SK-N-SH (cell line): ENCODE results near the gene TTC19. TPM values are rescaled to one million over a fixed set of nuclear protein-coding genes. Genes with fewer than 3 reads are reported as not detected.

ENCODE experiments used
- CTCF ChIA-PET: fragments of 300-600, 350-600 bp; formaldehyde crosslinking; extraction: SDS; loops from one replicate; lab custom pipeline; 2021; lab: Yijun Ruan, JAX
- POLR2A ChIA-PET: fragments of 350-600 bp; sonication (Branson Sonifier 250); formaldehyde crosslinking; extraction: SDS; loops from one replicate; lab custom pipeline; 2020; ENCODE audit warnings: antibody characterized with exemption, inconsistent platforms; lab: Yijun Ruan, JAX
- DNase-seq: peaks from one replicate; pipeline ENCODE4 v3.0.0; 2012
- H2AFZ ChIP-seq: fragments of 200-600 bp; sonication (generic); 2 replicates; pipeline ENCODE4 v1.8.1; 2016; ENCODE audit warnings: antibody characterized with exemption, mild to moderate bottlenecking, low read depth
- H3F3A ChIP-seq: fragments of 200-600 bp; sonication (generic); replicated peaks from 2 replicates; pipeline ENCODE3; 2016; ENCODE audit warnings: antibody characterized with exemption, mild to moderate bottlenecking; ENCODE audit not compliant: insufficient read depth
- H3K27ac ChIP-seq, 2 experiments: fragments of 200-500 bp in 1 of 2; fragments of 200-600 bp in 1 of 2; sonication (Bioruptor generic) in 1 of 2; sonication (generic), shearing (Covaris generic) in 1 of 2; 2 replicates each; pipeline versions ENCODE4 v1.5.1 to v1.6.1; 2014 to 2016; ENCODE audit warnings: low read depth in 2 of 2, inconsistent platforms in 1 of 2, low read length in 1 of 2, mild to moderate bottlenecking in 1 of 2, mixed read lengths in 1 of 2
- H3K27me3 ChIP-seq: fragments of 200-600 bp; sonication (generic), shearing (Covaris generic); 2 replicates; pipeline ENCODE4 v1.6.1; 2016; ENCODE audit warnings: mixed run types; ENCODE audit not compliant: insufficient read depth
- H3K36me3 ChIP-seq, 2 experiments: fragments of 200-500 bp in 1 of 2; fragments of 200-600 bp in 1 of 2; sonication (Bioruptor generic) in 1 of 2; sonication (generic) in 1 of 2; replicated peaks in 1 of 2; 2 replicates each; pipeline versions ENCODE3 to v1.5.1; 2014 to 2016; ENCODE audit warnings: low read length in 1 of 2, mild to moderate bottlenecking in 1 of 2; ENCODE audit not compliant: insufficient read depth in 2 of 2, control insufficient read depth in 1 of 2
- H3K4me1 ChIP-seq, 2 experiments: fragments of 200-500 bp in 1 of 2; fragments of 200-600 bp in 1 of 2; sonication (Bioruptor generic) in 1 of 2; sonication (generic), shearing (Covaris generic) in 1 of 2; 2 replicates each; pipeline versions ENCODE4 v1.5.1 to v1.6.1; 2014 to 2016; ENCODE audit warnings: low read depth in 1 of 2, low read length in 1 of 2, mixed run types in 1 of 2; ENCODE audit not compliant: insufficient read depth in 2 of 2, control insufficient read depth in 1 of 2
- H3K4me2 ChIP-seq: fragments of 200-600 bp; sonication (generic), shearing (Covaris generic); 2 replicates; pipeline ENCODE4 v1.6.1; 2017; ENCODE audit warnings: mixed run types
- H3K4me3 ChIP-seq, 2 experiments: fragments of 200-500 bp in 1 of 2; fragments of 200-600 bp in 1 of 2; sonication (Bioruptor generic) in 1 of 2; sonication (generic), shearing (Covaris generic) in 1 of 2; 2 replicates each; pipeline versions ENCODE4 v1.5.1 to v1.8.1; 2014 to 2016; ENCODE audit warnings: low read depth in 2 of 2, inconsistent platforms in 1 of 2, low read length in 1 of 2, mild to moderate bottlenecking in 1 of 2, mixed read lengths in 1 of 2, moderate library complexity in 1 of 2
- H3K79me2 ChIP-seq: fragments of 200-600 bp; sonication (generic); 2 replicates; pipeline ENCODE4 v1.8.1; 2017; ENCODE audit warnings: mild to moderate bottlenecking; ENCODE audit not compliant: insufficient read depth
- H3K9ac ChIP-seq: fragments of 200-600 bp; sonication (generic); 2 replicates; pipeline ENCODE4 v1.6.1; 2017; ENCODE audit warnings: mixed run types
- H3K9me2 ChIP-seq: fragments of 200-600 bp; sonication (generic); 2 replicates; pipeline ENCODE4 v1.6.1; 2017; ENCODE audit warnings: mixed run types
- H3K9me3 ChIP-seq: fragments of 200-600 bp; sonication (generic); 2 replicates; pipeline ENCODE4 v1.6.1; 2017; ENCODE audit warnings: mixed run types, mild to moderate bottlenecking, moderate library complexity
- H4K20me1 ChIP-seq: fragments of 200-600 bp; sonication (generic); 2 replicates; pipeline ENCODE4 v1.6.1; 2017; ENCODE audit warnings: mild to moderate bottlenecking, mixed run types; ENCODE audit not compliant: insufficient read depth
- CHD2 ChIP-seq: fragments of 150-350 bp; IDR thresholded peaks from 2 replicates; pipeline ENCODE4 v1.6.1; 2018; ENCODE audit warnings: low read length; ENCODE audit not compliant: partially characterized antibody
- ELF1 ChIP-seq: IDR thresholded peaks from 2 replicates; pipeline ENCODE4 v1.4.0; 2012
- EP300 ChIP-seq, 2 experiments: IDR thresholded peaks; 2 replicates each; pipeline versions ENCODE4 v1.4.0 to v1.6.1; 2012; ENCODE audit warnings: borderline replicate concordance in 1 of 2, low read depth in 1 of 2, low read length in 1 of 2
- FOSL2 ChIP-seq: IDR thresholded peaks from 2 replicates; pipeline ENCODE4 v1.4.0; 2012; ENCODE audit warnings: low read depth, mild to moderate bottlenecking, moderate library complexity, borderline replicate concordance
- FOXJ3 ChIP-seq: sonication (generic); formaldehyde crosslinking; IDR thresholded peaks from 2 replicates; pipeline ENCODE4 v1.5.1; 2020; ENCODE audit warnings: mild to moderate bottlenecking, missing genetic modification reagents
- FOXM1 ChIP-seq: IDR thresholded peaks from 2 replicates; pipeline ENCODE4 v1.4.0; 2012; ENCODE audit warnings: low read depth, mild to moderate bottlenecking
- JUND ChIP-seq: IDR thresholded peaks from 2 replicates; pipeline ENCODE4 v1.4.0; 2012
- MEF2A ChIP-seq: IDR thresholded peaks from 2 replicates; pipeline ENCODE4 v1.4.0; 2012; ENCODE audit warnings: low read depth, borderline replicate concordance
- MXI1 ChIP-seq: IDR thresholded peaks from 2 replicates; pipeline ENCODE4 v1.6.1; 2012; ENCODE audit warnings: mild to moderate bottlenecking, low read depth, low read length, improper control_type of control experiment
- NFIC ChIP-seq: IDR thresholded peaks from 2 replicates; pipeline ENCODE4 v1.4.0; 2012; ENCODE audit warnings: borderline replicate concordance
- POLR2AphosphoS5 ChIP-seq: IDR thresholded peaks from 2 replicates; pipeline ENCODE4 v1.6.1; 2012; ENCODE audit warnings: low read depth, low read length
- RFX5 ChIP-seq: IDR thresholded peaks from 2 replicates; pipeline ENCODE4 v1.6.1; 2012; ENCODE audit warnings: mild to moderate bottlenecking, improper control_type of control experiment, low read length
- RXRA ChIP-seq: IDR thresholded peaks from 2 replicates; pipeline ENCODE4 v1.4.0; 2012; ENCODE audit warnings: low read depth, mild to moderate bottlenecking, borderline replicate concordance
- SIN3A ChIP-seq: IDR thresholded peaks from 2 replicates; pipeline ENCODE4 v1.6.1; 2012; ENCODE audit warnings: low read depth, mild to moderate bottlenecking, low read length, moderate library complexity, borderline replicate concordance
- SMC3 ChIP-seq: IDR thresholded peaks from 2 replicates; pipeline ENCODE4 v1.6.1; 2012; ENCODE audit warnings: low read depth, low read length, improper control_type of control experiment
- TAF1 ChIP-seq: IDR thresholded peaks from 2 replicates; pipeline ENCODE4 v1.6.1; 2012; ENCODE audit warnings: low read depth, mild to moderate bottlenecking, low read length, moderate library complexity, borderline replicate concordance
- TCF12 ChIP-seq: IDR thresholded peaks from 2 replicates; pipeline ENCODE4 v1.4.0; 2012
- TEAD4 ChIP-seq: IDR thresholded peaks from 2 replicates; pipeline ENCODE4 v1.4.0; 2012; ENCODE audit warnings: mild to moderate bottlenecking, borderline replicate concordance; ENCODE audit not compliant: insufficient read depth
- YY1 ChIP-seq: IDR thresholded peaks from 2 replicates; pipeline ENCODE4 v1.4.0; 2012; ENCODE audit warnings: low read depth, mild to moderate bottlenecking
- WGBS: methylation state at CpG from one replicate; pipeline ENCODE4 v1.1.6; 2017; ENCODE audit warnings: low lambda C conversion rate; 5-methylcytosine and 5-hydroxymethylcytosine counted together
- polyA plus RNA-seq, 3 experiments: library from polyadenylated mRNA; depleted of rRNA; stranded (reverse); fragments of >200 nt; gene quantifications; 2 replicates each; pipeline ENCODE4 v1.2.3, GENCODE V29; 2012
- TF ChIP-seq, protein P1 (sequence below): IDR thresholded peaks from 2 replicates; pipeline ENCODE4 v1.6.1; 2012; ENCODE audit warnings: mild to moderate bottlenecking, low read depth, low read length, moderate library complexity
- TF ChIP-seq, protein P2 (sequence below): IDR thresholded peaks from 2 replicates; pipeline ENCODE4 v1.4.0; 2012; ENCODE audit warnings: low read depth
- TF ChIP-seq, protein P3 (sequence below): fragments of 150-350 bp; IDR thresholded peaks from 2 replicates; pipeline ENCODE4 v1.6.1; 2016; ENCODE audit warnings: mild to moderate bottlenecking, low read depth, low read length
- TF ChIP-seq, protein P4 (sequence below): IDR thresholded peaks from 2 replicates; pipeline ENCODE4 v1.4.0; 2012; ENCODE audit warnings: low read depth, borderline replicate concordance
- TF ChIP-seq, protein P5 (sequence below): IDR thresholded peaks from 2 replicates; pipeline ENCODE4; 2012
- TF ChIP-seq, protein P6 (sequence below): fragments of 200-600 bp; sonication (generic); IDR thresholded peaks from 2 replicates; pipeline ENCODE4 v1.6.1; 2017; ENCODE audit warnings: antibody characterized with exemption, mild to moderate bottlenecking, moderate library complexity

TTC19 gene
- polyA plus RNA-seq, 1 of the 3 experiments (the other 2 are of a cell fraction) = 6.6 TPM

DNA sequence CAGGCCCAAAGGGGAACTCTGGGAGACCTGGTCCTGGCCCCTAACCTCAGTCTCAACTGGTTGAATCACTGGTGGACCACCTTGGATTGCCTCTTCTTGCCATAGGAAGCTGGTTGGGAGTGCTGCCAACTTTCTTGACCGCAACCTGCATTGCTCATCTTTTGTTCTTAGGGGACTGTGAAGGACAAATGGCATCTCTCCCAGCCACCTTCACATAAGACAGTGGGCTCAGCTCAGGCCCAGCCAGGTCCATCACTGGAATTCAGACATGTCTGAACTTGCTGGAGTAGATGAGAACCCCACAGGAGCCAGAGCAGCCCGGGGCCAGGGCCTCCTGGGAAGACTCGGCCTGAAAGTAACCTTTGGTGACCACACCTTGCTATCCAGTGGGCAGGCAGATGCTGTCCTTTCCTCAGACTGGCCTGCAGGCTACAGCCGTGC lies 35.9 kb upstream of the TTC19 start:
- H2AFZ ChIP-seq = peak overlapping the region; percentile 58; the same call in 1 of the 2 replicates
- H3F3A ChIP-seq = peaks cover 25% of the 10 kb centered on the region
- no peak overlapping the region for H3K4me3 ChIP-seq
- TF ChIP-seq RFX5 (no peak), TEAD4 (0 out of 2 replicates have a peak, but pooled peaks have one; percentile 35), MXI1 (no peak), MEF2A (no peak), NFIC (peak; percentile 90), SMC3 (no peak), FOXJ3 (CRISPR knock-in tag) (no peak), TCF12 (peak; percentile 63), YY1 (no peak), FOSL2 (peak; percentile 46), POLR2AphosphoS5 (no peak; the same call in 1 of the 2 replicates), SIN3A (no peak), FOXM1 (no peak), ELF1 (no peak), JUND (peak; percentile 50; the same call in 1 of the 2 replicates), TAF1 (no peak), EP300 (IDR thresholded peaks at IDR 0.05; ENCODE audit: borderline replicate concordance in 1 of 2, low read depth in 1 of 2, low read length in 1 of 2) (peak in 1 of 2 experiments; percentile 64; a peak in 2 of 4 replicates), RXRA (peak; percentile 77), CHD2 (no peak)
- TF ChIP-seq, protein P1, sequence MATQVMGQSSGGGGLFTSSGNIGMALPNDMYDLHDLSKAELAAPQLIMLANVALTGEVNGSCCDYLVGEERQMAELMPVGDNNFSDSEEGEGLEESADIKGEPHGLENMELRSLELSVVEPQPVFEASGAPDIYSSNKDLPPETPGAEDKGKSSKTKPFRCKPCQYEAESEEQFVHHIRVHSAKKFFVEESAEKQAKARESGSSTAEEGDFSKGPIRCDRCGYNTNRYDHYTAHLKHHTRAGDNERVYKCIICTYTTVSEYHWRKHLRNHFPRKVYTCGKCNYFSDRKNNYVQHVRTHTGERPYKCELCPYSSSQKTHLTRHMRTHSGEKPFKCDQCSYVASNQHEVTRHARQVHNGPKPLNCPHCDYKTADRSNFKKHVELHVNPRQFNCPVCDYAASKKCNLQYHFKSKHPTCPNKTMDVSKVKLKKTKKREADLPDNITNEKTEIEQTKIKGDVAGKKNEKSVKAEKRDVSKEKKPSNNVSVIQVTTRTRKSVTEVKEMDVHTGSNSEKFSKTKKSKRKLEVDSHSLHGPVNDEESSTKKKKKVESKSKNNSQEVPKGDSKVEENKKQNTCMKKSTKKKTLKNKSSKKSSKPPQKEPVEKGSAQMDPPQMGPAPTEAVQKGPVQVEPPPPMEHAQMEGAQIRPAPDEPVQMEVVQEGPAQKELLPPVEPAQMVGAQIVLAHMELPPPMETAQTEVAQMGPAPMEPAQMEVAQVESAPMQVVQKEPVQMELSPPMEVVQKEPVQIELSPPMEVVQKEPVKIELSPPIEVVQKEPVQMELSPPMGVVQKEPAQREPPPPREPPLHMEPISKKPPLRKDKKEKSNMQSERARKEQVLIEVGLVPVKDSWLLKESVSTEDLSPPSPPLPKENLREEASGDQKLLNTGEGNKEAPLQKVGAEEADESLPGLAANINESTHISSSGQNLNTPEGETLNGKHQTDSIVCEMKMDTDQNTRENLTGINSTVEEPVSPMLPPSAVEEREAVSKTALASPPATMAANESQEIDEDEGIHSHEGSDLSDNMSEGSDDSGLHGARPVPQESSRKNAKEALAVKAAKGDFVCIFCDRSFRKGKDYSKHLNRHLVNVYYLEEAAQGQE = no peak
- TF ChIP-seq, protein P2, sequence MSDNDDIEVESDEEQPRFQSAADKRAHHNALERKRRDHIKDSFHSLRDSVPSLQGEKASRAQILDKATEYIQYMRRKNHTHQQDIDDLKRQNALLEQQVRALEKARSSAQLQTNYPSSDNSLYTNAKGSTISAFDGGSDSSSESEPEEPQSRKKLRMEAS = 0 out of 2 replicates have a peak, but pooled peaks have one; percentile 9
- TF ChIP-seq, protein P3, sequence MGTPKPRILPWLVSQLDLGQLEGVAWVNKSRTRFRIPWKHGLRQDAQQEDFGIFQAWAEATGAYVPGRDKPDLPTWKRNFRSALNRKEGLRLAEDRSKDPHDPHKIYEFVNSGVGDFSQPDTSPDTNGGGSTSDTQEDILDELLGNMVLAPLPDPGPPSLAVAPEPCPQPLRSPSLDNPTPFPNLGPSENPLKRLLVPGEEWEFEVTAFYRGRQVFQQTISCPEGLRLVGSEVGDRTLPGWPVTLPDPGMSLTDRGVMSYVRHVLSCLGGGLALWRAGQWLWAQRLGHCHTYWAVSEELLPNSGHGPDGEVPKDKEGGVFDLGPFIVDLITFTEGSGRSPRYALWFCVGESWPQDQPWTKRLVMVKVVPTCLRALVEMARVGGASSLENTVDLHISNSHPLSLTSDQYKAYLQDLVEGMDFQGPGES = no peak
- TF ChIP-seq, protein P4, sequence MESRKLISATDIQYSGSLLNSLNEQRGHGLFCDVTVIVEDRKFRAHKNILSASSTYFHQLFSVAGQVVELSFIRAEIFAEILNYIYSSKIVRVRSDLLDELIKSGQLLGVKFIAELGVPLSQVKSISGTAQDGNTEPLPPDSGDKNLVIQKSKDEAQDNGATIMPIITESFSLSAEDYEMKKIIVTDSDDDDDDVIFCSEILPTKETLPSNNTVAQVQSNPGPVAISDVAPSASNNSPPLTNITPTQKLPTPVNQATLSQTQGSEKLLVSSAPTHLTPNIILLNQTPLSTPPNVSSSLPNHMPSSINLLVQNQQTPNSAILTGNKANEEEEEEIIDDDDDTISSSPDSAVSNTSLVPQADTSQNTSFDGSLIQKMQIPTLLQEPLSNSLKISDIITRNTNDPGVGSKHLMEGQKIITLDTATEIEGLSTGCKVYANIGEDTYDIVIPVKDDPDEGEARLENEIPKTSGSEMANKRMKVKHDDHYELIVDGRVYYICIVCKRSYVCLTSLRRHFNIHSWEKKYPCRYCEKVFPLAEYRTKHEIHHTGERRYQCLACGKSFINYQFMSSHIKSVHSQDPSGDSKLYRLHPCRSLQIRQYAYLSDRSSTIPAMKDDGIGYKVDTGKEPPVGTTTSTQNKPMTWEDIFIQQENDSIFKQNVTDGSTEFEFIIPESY = no peak
- TF ChIP-seq, protein P5, sequence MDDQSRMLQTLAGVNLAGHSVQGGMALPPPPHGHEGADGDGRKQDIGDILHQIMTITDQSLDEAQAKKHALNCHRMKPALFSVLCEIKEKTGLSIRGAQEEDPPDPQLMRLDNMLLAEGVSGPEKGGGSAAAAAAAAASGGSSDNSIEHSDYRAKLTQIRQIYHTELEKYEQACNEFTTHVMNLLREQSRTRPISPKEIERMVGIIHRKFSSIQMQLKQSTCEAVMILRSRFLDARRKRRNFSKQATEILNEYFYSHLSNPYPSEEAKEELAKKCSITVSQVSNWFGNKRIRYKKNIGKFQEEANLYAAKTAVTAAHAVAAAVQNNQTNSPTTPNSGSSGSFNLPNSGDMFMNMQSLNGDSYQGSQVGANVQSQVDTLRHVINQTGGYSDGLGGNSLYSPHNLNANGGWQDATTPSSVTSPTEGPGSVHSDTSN = peak; percentile 9; the same call in 1 of the 2 replicates
- TF ChIP-seq, protein P6, sequence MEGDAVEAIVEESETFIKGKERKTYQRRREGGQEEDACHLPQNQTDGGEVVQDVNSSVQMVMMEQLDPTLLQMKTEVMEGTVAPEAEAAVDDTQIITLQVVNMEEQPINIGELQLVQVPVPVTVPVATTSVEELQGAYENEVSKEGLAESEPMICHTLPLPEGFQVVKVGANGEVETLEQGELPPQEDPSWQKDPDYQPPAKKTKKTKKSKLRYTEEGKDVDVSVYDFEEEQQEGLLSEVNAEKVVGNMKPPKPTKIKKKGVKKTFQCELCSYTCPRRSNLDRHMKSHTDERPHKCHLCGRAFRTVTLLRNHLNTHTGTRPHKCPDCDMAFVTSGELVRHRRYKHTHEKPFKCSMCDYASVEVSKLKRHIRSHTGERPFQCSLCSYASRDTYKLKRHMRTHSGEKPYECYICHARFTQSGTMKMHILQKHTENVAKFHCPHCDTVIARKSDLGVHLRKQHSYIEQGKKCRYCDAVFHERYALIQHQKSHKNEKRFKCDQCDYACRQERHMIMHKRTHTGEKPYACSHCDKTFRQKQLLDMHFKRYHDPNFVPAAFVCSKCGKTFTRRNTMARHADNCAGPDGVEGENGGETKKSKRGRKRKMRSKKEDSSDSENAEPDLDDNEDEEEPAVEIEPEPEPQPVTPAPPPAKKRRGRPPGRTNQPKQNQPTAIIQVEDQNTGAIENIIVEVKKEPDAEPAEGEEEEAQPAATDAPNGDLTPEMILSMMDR = no peak
- H3K27me3 ChIP-seq = no peaks in the 10 kb centered on the region
- DNase-seq = no peak
- peak overlapping the region; percentile 20; the same call in 1 of the 2 replicates for H3K9ac ChIP-seq
- H3K4me2 ChIP-seq = no peak overlapping the region
- CTCF ChIA-PET = interaction anchor here (1.4 kb wide), 1 partner anchor 19 kb away, joined by 4 read pairs; the partner anchor contains the start of gene ADORA2B
- no peaks in the 10 kb centered on the region for H3K36me3 ChIP-seq
- POLR2A ChIA-PET = no interaction called here
- H3K79me2 ChIP-seq = no peaks in the 10 kb centered on the region; the same call in 1 of the 2 replicates
- peaks cover 17 to 29% of the 10 kb centered on the region in 2 experiments; a peak in 2 of 4 replicates for H3K4me1 ChIP-seq
- peak overlapping the region; percentile 24 to 50 for H3K27ac ChIP-seq
- no peaks in the 10 kb centered on the region for H3K9me3 ChIP-seq
- H4K20me1 ChIP-seq = no peaks in the 10 kb centered on the region
- H3K9me2 ChIP-seq = no peaks in the 10 kb centered on the region
- 58% methylated on average over 4 of the region's 4 CpGs for WGBS
